22Rv1 (cell line): ENCODE results near the gene HLCS.

Source experiments
- H3K27ac ChIP-seq: fragments of 450-650 bp; 2 replicates; pipeline ENCODE4 v1.5.1; 2017
- ZFX ChIP-seq: fragments of 450-650 bp; IDR thresholded peaks from 2 replicates; pipeline ENCODE4 v1.6.1; 2017; ENCODE audit warnings: antibody characterized with exemption, borderline replicate concordance
- TF ChIP-seq, protein P1 (sequence below): fragments of 450-650 bp; IDR thresholded peaks from 2 replicates; pipeline ENCODE4 v1.5.1; 2017; ENCODE audit warnings: mild to moderate bottlenecking

Gene HLCS

DNA sequence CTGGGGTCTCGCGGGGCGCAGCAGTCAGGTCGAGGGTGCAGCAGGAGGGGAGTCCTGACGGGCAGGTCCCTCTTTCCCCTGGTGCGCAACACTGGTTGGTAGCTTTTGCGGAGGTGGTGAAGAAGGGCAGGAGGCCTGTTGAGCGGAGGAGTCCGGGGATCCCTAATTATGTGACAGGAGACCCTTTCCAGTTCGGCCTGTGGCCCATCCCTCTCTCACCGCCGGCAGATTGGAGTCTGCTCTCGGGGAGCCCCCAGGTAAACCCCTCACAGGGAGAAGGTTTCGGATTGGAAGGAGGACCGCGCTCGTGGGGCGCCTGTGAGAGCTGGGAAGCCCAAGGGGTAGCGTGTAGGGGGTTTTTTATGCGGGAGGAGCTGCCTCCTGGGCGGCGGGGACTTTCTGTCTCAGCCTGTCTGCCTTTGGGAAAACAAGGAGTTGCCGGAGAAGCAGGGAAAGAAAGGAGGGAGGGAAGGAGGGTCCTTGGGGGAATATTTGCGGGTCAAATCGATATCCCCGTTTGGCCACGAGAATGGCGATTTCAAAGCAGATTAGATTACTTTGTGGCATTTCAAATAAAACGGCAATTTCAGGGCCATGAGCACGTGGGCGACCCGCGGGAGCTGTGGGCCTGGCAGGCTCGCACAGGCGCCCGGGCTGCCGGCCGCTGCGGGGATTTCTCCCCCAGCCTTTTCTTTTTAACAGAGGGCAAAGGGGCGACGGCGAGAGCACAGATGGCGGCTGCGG lies 258.0 kb downstream of the HLCS start:
- H3K27ac ChIP-seq = no peak overlapping the region

DNA sequence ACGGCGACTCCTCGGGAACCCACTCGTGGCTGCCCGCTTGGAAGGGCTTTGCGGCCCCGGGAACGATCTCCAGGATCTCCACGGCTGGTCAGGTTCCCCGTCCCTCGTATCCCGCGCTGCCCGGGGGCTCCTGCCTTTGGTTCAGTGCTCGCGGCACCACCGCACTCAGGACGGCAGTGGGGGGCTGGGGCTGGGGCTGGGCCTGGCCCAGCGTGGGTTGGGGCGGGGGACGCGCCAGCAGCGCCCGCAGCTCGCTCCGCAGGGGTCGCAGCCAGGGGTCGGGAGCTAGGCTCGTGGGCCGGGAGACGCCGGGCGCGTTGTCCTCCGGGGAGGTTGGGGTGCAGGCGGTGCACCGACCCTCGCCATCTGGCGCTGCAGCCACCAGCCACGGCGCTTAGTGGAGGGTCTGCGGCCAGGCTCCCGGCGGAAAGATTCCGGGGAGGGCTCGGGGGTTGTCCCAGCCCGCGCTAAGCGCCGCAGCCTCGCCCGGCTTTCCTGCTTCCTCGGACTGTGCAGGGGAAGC lies 258.6 kb downstream of the HLCS start:
- H3K27ac ChIP-seq = no peak overlapping the region

More for the DNA sequence above, 258.0 kb downstream of the HLCS start:
- TF ChIP-seq, protein P1, sequence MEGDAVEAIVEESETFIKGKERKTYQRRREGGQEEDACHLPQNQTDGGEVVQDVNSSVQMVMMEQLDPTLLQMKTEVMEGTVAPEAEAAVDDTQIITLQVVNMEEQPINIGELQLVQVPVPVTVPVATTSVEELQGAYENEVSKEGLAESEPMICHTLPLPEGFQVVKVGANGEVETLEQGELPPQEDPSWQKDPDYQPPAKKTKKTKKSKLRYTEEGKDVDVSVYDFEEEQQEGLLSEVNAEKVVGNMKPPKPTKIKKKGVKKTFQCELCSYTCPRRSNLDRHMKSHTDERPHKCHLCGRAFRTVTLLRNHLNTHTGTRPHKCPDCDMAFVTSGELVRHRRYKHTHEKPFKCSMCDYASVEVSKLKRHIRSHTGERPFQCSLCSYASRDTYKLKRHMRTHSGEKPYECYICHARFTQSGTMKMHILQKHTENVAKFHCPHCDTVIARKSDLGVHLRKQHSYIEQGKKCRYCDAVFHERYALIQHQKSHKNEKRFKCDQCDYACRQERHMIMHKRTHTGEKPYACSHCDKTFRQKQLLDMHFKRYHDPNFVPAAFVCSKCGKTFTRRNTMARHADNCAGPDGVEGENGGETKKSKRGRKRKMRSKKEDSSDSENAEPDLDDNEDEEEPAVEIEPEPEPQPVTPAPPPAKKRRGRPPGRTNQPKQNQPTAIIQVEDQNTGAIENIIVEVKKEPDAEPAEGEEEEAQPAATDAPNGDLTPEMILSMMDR = no peak
- no peak for TF ChIP-seq ZFX

DNA sequence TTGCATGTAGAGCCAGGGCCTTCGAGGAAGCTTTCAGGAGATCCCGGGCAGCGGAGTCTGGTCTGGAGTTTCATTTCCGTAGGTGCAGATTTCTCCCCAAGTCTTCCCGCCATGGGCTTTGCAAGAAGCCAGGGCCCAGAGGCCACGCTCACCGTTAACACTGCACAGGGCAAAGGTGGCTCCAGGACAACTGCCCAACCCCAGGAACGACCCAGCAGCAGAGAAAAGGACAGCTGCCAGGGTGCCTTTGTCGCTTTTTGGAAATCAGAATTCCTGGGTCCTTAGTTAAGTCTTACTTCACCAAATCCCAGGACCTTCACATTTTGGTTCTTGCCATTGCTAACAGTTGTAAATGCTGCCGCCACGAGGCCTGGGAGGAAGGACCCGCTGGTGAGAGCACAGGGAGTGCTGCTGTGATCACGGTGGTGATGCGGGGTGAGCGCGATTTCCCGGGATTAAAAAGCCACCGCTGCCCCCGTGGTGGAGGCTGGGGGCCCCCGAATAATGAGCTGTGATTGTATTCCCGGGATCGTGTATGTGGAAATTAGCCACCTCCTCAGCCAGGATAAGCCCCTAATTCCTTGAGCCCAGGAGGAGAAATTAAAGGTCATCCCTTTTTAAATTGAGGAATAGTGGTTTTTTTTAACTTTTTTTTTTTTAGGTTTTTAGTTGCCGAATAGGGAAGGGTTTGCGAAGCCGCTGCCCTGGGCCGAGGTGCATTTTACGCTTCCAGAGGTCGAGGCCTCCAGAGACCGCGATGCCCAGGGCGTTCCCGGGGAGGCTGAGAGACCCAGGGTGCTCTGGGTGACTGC lies 259.3 kb downstream of the HLCS start:
- TF ChIP-seq, protein P1 = no peak
- TF ChIP-seq ZFX = no peak
- no peak overlapping the region for H3K27ac ChIP-seq

More for the DNA sequence above, 258.6 kb downstream of the HLCS start:
- TF ChIP-seq, protein P1 = no peak
- no peak for TF ChIP-seq ZFX

DNA sequence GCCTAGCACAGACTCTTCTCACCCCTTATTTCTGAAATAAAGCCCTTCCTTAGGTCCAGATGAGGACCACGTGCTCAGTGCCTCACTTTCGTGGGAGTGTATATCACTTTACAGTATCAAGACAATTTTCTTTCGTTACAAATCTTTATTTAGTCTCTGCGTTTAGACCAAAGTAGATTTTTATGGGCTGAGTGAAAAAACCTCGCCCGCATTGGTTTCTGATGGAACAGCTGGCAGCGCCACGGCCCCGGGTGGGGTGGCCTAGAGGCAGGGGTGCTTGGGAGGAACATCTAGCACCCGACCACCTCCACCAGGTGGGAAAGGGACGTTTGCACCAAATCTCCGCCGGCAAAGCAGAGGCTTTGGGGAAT lies 260.0 kb downstream of the HLCS start:
- TF ChIP-seq, protein P1 = no peak
- no peak for TF ChIP-seq ZFX
- H3K27ac ChIP-seq = no peak overlapping the region

DNA sequence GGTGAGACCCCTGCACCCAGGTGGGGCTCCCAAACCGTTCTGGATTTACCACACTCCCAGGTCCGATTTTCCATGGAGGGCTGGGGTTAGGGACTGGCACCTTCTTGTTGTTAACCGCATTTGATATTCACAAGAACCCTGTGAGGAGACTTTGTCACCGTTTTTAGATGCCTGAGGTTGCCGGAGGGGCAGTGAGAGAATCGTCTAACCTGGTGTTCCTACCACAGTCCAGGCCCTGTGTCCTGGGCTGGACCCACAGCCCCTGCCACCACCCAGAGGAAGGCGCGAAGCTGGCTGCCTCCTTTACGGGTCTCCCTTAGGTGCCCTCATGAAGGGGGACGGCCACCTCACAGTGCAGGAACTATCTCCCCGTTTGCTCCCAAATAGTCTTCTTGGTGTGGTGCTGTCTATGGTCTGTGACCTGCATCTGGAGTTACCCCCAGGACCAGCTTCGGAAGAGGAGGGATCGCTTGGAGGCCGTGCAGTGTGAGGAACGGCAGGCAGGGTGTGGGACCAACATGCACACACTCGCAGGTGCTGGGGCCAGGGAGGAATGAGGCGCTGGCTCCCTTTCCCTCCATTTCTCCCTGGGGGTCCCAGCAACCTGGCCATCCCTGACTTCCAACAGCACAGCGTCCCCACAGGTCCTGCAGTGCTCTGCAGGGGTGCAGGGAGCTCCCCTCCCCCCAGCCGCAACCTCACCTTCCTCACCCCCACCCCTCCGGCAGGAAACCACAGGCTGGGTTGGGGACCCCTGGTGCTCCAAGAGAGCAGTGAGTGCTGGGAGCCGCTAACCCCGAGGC lies 260.6 kb downstream of the HLCS start:
- no peak for TF ChIP-seq ZFX

DNA sequence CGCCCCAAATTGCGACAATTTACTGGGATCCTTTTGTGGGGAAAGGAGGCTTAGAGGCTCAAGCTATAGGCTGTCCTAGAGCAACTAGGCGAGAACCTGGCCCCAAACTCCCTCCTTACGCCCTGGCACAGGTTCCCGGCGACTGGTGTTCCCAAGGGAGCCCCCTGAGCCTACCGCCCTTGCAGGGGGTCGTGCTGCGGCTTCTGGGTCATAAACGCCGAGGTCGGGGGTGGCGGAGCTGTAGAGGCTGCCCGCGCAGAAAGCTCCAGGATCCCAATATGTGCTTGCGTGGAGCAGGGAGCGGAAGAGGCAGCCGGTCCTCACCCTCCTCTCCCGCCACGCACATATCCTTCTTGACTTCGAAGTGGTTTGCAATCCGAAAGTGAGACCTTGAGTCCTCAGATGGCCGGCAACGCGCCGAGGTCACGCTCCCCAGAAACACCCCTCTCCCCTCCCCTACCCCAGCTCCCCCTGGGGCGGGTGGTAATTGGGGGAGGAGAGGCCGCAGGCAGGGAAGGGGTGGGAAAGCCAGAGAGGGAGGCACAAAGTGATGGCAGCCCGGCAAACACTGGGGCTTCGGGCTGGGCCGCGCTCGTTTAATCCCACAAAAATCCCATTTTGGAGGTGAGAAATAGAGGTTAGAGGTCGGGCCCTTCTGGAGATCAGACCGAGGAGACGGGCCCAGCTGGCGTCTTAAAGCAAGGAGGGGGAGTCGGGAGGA lies 261.4 kb downstream of the HLCS start:
- no peak for TF ChIP-seq ZFX
- TF ChIP-seq, protein P1 = no peak
- no peak overlapping the region for H3K27ac ChIP-seq

More for the DNA sequence above, 260.6 kb downstream of the HLCS start:
- H3K27ac ChIP-seq = no peak overlapping the region
